Measurements from ENCODE around the gene PSPH.
"Not testable (repeated sequence)": the region's sequence is repeated elsewhere in the genome, so short reads cannot be mapped to it uniquely, and the experiment has no call there.

The PSPH gene

DNA sequence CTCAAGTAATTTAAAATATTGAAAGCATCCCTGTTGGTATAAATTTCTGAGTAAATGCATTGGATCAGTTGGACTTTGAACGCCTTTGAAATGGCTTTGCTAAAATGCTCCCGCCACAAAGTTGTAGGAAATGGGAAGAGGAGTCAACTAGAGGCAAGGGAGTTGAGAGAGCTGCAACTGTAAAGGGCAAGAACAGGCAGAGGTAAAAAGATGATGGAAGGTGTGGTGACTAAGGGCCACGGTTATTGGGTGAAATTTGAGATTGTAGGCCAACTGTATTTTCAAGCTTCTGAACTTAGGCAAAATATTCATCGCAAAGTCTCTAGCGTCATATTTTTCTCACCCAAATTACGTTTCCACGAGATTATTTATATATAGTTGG is 12.2 kb upstream of the PSPH start:
- no peak for DNase-seq (ENCODE audit: extremely low read depth in 1 of 2, low read depth in 1 of 2)

GRCh38 chr7:56062382-56062781 is 11.1 kb upstream of the PSPH start:
- no peak for DNase-seq (ENCODE audit: extremely low read depth in 1 of 2, low read depth in 1 of 2)

GRCh38 chr7:56053993-56054392 is 2.7 kb upstream of the PSPH start:
- DNase-seq (ENCODE audit: extremely low read depth in 1 of 2, low read depth in 1 of 2) = no peak

GRCh38 chr7:56053379-56053778 is 2.1 kb upstream of the PSPH start:
- no peak for DNase-seq (ENCODE audit: extremely low read depth in 1 of 2, low read depth in 1 of 2)

GRCh38 chr7:56051053-56051338 is 248 bp downstream of the PSPH start:
- DNase-seq (ENCODE audit: extremely low read depth in 1 of 2, low read depth in 1 of 2) = no peak

DNA sequence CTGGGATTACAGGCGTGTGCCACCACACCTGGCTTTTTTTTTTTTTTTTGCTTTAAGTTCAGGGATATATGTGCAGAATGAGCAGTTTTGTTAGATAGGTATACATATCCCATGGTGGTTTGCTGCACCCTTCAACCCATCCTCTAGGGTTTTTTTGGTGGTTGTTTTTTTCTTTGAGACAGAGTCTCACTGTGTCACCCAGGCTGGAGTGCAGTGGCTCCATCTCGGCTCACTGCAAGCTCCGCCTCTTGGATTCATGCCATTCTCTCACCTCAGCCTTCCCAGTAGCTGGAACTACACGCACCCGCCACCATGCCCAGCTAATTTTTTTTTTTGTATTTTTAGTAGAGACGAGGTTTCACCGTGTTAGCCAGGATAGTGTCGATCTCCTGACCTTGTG is 2.5 kb downstream of the PSPH start:
- DNase-seq (ENCODE audit: extremely low read depth in 1 of 2, low read depth in 1 of 2) = not testable (repeated sequence)

DNA sequence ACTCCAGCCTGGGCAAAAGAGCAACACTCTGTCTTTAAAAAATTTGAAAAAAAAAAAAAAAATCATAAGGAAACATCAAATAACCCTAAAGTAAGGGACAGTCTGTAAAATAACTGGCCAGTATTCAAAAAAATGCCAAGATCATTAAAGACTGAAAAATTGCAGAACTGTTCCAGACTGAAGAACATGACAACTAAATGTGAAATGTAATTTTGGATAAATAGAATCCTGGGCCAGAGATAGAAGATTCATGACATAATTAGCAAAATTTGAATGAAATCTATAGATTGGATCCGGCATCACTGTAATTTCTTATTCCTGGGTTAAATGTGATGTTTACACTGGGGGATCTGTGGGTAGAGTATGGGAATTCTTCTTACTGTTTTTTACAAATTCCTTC is 3.0 kb downstream of the PSPH start:
- no peak for DNase-seq (ENCODE audit: extremely low read depth in 1 of 2, low read depth in 1 of 2)

GRCh38 chr7:56047446-56048116 is 3.7 kb downstream of the PSPH start:
- DNase-seq (ENCODE audit: extremely low read depth in 1 of 2, low read depth in 1 of 2) = not testable (repeated sequence)

DNA sequence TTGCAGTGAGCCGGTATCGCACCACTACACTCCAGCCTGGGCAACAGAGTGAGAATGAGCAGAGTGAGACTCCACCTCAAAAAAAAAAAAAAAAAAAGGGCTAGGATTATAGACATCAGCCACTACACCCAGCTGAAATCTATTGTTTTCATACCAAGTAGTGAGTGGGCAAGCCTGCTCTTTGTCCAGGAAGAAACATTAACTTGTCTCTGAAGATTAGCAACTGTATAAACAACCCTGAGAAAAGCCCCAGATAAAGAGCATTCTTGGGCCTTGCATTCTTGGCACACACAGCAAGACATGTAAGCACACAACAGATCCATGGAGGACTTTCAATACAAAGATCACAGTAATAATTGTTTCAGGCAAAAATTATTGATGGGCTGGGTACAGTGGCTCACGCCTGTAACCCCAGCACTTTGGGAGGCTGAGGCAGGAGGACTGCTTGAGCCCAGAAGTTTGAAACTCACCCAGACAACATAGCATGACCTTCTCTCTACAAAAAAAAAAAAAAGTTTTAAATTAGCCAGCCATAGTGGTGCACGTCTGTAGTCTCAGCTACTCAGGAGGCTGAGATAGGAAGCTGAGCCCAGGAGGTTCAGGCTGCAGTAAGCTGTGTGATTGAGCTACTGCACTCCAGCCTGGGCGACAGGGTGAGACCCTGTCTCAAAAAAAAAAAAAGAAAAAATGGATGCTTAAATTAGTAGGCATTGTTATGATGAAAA is 4.4 kb downstream of the PSPH start:
- DNase-seq (ENCODE audit: extremely low read depth in 1 of 2, low read depth in 1 of 2) = no peak

DNA sequence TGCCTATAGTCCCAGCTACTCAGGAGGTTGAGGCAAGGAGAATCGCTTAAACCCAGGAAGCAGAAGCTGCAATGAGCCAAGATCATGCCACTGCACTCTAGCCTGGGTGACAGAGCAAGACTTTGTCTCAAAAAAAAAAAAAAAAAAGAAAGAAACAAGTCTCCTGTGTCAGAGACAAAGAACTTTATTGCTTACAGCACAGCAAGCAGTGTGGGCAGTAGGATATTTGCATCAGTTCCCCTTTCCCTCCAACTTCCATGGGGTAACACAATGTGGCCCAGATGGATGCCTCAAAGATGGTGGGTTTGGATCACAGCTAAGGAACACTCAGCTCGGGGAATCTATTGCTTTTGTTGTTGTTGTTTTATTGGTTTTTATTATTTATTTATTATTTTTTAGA is 5.5 kb downstream of the PSPH start:
- not testable (repeated sequence) for DNase-seq (ENCODE audit: extremely low read depth in 1 of 2, low read depth in 1 of 2)

DNA sequence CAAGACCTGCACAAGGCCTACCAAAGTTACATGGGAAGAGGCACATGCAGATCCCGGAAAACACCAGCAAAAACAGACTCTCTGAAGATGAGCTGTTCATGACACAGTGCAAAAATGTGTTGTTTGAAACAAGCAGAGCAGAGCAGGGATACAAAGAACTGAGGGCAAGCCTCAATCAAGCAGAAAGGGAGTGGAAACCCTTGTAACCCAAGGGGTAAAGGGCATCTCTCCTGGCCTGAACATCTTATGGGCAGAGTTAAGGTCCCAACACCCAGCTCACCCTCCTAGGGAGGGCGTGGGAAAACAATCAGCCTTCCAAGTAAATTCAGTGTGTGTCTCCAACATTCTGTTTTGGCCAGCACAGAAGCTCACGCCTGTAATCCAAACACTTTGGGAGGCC is 10.5 kb downstream of the PSPH start:
- DNase-seq (ENCODE audit: extremely low read depth in 1 of 2, low read depth in 1 of 2) = no peak

DNA sequence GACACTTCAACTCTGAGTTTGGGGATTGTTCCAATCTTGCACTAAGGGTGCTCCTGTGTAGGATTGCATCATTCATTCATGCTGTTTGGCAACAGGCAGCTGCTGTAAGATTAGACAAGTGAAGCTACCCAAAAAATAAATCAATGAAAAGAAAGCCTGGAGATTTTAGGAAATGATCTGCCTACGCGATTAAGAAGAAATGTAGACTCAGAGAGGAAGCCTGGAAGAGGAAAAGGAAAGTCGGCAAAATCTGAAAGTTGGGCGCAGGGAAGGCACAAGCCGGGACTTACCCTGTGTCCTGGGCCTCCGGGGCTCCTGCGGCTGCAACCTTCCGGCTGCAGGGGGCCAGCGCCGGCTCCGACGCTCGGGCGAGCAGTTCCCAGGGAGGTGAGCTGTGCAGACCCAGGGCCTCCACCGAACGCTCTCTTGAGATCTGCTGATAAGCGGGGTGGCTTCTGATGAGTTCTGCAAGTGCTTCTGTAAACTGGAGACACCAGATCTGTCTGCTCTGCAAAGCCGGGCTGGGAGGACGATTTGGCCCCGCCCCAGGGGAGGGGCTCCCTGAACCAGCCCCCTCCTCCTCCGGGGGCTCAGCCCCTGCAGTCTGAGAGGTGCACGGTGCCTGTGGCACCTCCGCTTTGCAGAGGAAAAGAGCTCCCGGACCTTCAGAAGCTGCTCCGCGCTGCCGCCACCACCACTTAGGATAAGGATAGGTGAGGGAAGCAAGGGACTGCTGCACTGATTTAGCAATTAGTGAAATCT is 17.4 kb downstream of the PSPH start:
- DNase-seq (ENCODE audit: extremely low read depth in 1 of 2, low read depth in 1 of 2) = peak; percentile 39 to 63

DNA sequence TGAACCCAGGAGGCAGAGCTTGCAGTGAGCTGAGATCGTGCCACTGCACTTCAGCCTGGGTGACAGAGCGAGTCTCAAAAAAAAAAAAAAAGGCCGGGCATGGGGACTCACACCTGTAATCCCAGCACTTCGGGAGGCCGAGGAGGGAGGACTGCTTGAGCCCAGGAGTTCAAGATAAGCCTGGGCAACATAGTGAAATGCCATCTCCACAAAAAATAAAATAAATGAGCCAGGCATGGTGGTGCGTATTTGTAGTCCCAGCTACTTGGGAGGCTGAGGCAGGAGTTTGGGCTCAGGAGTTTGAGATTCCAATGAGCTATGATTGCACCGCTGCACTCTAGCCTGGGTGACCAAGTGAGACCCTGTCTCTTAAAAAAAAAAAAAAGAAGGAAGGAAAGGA is 18.7 kb downstream of the PSPH start:
- not testable (repeated sequence) for DNase-seq (ENCODE audit: extremely low read depth in 1 of 2, low read depth in 1 of 2)

GRCh38 chr7:56031556-56031955 is 19.7 kb downstream of the PSPH start:
- DNase-seq (ENCODE audit: extremely low read depth in 1 of 2, low read depth in 1 of 2) = not testable (repeated sequence)

- DNase-seq (ENCODE audit: extremely low read depth in 1 of 2, low read depth in 1 of 2) = no peak
These were observed 20.9 kb downstream of the PSPH start for GRCh38 chr7:56030340-56030739.

DNA sequence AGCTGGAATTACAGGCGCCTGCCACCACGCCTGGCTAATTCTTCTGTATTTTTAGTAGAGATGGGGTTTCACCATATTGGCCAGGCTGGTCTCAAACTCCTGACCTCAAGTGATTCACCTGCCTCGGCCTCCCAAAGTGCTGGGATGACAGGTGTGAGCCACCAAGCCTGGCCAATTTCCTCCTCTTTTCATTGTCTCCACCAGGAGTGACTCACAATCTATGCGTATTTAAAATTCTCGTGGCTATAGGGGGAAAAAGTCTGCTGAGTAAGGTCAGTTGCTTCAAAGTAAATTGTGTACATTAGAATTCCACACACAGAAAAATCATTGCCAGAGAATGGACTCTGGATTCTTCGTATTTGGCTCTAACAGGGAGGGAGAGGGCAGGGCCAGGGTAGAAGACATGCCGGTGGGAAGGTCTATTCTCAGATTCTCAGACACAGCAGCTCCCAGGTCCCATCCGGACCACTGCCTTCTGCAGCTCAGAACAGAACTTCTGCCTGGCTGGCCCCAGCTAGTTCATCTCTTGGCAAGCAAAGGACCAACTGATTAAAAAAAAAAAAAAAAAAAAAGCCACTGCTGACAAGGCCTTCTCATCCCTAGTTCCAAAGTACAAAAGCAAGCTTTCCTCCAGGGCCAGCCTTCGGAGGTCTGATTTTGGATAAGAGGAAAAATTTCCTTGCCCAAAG is 22.2 kb downstream of the PSPH start:
- DNase-seq (ENCODE audit: extremely low read depth in 1 of 2, low read depth in 1 of 2) = no peak

DNA sequence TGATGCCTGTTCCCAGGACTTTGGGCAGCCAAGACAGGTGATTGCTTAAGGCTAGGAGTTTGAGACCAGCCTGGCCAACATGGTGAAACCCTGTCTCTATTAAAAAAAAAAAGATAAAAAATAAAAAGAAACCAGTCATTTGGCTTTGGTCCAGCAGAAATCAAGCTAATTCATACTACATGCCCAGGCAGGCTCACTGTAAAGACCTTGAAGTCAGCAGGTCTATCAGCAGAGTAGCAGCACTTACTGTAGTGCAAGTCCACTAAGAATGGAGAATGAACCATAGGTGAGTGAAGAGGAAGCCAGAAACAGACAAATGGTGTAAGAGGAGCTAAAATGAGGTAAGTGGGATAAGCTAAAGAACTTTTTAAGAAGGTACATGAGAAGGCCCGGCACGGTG is 24.7 kb downstream of the PSPH start:
- DNase-seq (ENCODE audit: extremely low read depth in 1 of 2, low read depth in 1 of 2) = no peak

DNA sequence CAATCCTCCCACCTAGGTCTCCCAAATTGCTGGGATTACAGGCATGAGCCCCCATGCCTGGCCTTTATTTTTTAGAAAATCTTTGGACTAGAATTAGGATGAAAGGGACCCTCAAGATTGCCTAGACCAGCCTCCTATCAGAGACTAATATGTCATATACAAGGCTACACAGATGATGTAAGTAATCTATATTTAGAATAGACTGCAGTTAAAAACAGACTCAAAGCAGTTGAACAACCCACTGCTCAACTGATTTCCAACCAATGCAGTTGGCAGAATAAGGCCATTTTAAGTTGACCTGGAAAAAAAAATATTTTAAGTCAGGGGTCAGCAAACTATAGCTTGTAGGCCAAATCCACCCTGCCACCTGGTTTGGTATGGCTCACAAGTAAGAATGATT is 27.7 kb downstream of the PSPH start:
- DNase-seq (ENCODE audit: extremely low read depth in 1 of 2, low read depth in 1 of 2) = no peak

GRCh38 chr7:56019501-56019900 is 31.7 kb downstream of the PSPH start:
- DNase-seq (ENCODE audit: extremely low read depth in 1 of 2, low read depth in 1 of 2) = no peak

GRCh38 chr7:56017015-56017414 is 34.2 kb downstream of the PSPH start:
- DNase-seq (ENCODE audit: extremely low read depth in 1 of 2, low read depth in 1 of 2) = not testable (repeated sequence)

DNA sequence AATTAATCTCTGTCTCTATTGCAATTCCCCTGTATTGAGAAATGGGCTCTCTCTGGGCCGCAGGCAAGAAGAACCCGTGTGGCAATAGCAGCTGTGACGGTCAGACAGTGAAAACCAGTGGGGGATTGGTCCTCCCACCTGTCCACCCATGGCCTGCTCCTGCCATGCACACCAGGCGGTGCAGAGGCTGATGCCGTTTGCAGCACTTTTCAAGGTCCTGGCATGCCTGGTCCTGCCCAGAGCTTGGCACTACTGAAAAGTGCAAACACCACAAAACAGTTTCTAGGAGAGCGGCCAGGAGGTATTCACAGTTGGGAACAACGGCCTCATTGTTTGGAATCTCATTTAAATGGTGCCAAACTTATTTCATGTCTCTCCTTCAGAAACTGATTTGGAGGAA is 41.5 kb downstream of the PSPH start:
- DNase-seq (ENCODE audit: extremely low read depth in 1 of 2, low read depth in 1 of 2) = no peak

GRCh38 chr7:56007891-56008290 is 43.4 kb downstream of the PSPH start:
- DNase-seq (ENCODE audit: extremely low read depth in 1 of 2, low read depth in 1 of 2) = no peak

Measured in stimulated activated CD8-positive, alpha-beta memory T cell treated with anti-CD3 and anti-CD28 coated beads, Interleukin-7, amount 100 ng/mL, for 48 hours (primary cell).